GM10248 (cell line): ENCODE results near the gene S1PR1.

Source experiments
- CTCF ChIA-PET: fragments of 300-600 bp; sonication (Branson Sonifier 250); formaldehyde crosslinking; extraction: SDS; loops from one replicate; lab custom pipeline; 2021; ENCODE audit warnings: antibody characterized with exemption; lab: Yijun Ruan, JAX
- POLR2A ChIA-PET: fragments of 350-650 bp; sonication (Branson Sonifier 250); formaldehyde crosslinking; extraction: SDS; loops from one replicate; lab custom pipeline; 2020; ENCODE audit warnings: antibody characterized with exemption; lab: Yijun Ruan, JAX
- DNase-seq: peaks from one replicate; pipeline ENCODE4 v3.0.0; 2012; ENCODE audit errors: extremely low spot score
- TF ChIP-seq, protein P1 (sequence below): IDR thresholded peaks from 2 replicates; pipeline ENCODE4 v1.5.1; 2012; ENCODE audit warnings: mild to moderate bottlenecking, low read depth; ENCODE audit errors: extremely low read depth, missing control alignments, control extremely low read depth

Gene S1PR1

DNA sequence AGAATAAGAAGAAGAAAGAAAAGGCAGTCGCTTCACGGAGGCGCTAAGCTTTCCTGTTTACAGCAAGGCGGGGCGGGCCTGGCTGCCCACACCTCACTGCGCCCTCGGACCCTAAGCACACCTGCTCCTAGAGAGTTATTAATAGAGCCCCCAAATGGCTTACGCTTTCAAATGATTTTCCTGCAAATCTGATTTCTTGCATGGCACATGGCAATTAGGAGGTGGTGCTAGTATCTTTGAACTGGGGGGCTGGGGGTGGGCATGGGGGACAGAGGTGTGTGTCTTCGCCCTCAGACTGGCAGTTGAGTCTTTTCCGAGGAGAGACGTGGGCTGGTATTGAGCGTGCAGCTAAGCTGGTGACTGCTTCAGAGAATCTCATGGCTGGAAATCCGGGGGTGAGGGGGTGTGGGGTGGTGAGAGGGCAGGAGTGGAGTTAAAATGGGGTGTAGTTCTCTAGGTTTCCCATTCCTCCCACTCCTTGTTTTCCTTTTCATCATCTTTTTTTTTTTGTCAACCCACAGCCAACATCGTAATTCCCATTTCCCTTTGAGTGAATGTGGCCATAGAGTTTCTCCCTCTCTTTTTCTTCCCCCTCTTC lies 1.3 kb downstream of the S1PR1 start:
- POLR2A ChIA-PET = no interaction called here
- TF ChIP-seq, protein P1, sequence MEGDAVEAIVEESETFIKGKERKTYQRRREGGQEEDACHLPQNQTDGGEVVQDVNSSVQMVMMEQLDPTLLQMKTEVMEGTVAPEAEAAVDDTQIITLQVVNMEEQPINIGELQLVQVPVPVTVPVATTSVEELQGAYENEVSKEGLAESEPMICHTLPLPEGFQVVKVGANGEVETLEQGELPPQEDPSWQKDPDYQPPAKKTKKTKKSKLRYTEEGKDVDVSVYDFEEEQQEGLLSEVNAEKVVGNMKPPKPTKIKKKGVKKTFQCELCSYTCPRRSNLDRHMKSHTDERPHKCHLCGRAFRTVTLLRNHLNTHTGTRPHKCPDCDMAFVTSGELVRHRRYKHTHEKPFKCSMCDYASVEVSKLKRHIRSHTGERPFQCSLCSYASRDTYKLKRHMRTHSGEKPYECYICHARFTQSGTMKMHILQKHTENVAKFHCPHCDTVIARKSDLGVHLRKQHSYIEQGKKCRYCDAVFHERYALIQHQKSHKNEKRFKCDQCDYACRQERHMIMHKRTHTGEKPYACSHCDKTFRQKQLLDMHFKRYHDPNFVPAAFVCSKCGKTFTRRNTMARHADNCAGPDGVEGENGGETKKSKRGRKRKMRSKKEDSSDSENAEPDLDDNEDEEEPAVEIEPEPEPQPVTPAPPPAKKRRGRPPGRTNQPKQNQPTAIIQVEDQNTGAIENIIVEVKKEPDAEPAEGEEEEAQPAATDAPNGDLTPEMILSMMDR = no peak

DNA sequence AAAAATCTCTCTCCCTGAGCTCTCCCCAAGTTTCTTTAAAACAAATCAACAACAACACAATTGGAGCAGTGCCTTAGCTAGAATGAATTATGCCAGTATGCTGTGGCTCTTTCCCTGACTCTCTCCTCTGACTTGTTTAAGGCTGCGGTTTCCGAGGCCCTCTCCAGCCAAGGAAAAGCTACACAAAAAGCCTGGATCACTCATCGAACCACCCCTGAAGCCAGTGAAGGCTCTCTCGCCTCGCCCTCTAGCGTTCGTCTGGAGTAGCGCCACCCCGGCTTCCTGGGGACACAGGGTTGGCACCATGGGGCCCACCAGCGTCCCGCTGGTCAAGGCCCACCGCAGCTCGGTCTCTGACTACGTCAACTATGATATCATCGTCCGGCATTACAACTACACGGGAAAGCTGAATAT lies 1.9 kb downstream of the S1PR1 start:
- peak; percentile 75 for DNase-seq
- ChIA-PET POLR2A (interaction anchor here (0.5 kb wide), 1 partner anchor 217 kb away, joined by 4 read pairs; no protein-coding TSS in a partner anchor), CTCF (interaction anchor here (0.7 to 5.2 kb wide), 71 partner anchors 10 to 342 kb away, joined by 3 to 90 read pairs (median 5); partner anchors contain the start of genes DPH5 and SLC30A7)
- TF ChIP-seq, protein P1 = peak; percentile 93

More for the DNA sequence above, 1.3 kb downstream of the S1PR1 start:
- CTCF ChIA-PET = interaction anchor here (0.6 to 5.2 kb wide), 69 partner anchors 10 to 342 kb away, joined by 3 to 90 read pairs (median 5); partner anchors contain the start of genes DPH5 and SLC30A7
- peak; percentile 44 for DNase-seq

DNA sequence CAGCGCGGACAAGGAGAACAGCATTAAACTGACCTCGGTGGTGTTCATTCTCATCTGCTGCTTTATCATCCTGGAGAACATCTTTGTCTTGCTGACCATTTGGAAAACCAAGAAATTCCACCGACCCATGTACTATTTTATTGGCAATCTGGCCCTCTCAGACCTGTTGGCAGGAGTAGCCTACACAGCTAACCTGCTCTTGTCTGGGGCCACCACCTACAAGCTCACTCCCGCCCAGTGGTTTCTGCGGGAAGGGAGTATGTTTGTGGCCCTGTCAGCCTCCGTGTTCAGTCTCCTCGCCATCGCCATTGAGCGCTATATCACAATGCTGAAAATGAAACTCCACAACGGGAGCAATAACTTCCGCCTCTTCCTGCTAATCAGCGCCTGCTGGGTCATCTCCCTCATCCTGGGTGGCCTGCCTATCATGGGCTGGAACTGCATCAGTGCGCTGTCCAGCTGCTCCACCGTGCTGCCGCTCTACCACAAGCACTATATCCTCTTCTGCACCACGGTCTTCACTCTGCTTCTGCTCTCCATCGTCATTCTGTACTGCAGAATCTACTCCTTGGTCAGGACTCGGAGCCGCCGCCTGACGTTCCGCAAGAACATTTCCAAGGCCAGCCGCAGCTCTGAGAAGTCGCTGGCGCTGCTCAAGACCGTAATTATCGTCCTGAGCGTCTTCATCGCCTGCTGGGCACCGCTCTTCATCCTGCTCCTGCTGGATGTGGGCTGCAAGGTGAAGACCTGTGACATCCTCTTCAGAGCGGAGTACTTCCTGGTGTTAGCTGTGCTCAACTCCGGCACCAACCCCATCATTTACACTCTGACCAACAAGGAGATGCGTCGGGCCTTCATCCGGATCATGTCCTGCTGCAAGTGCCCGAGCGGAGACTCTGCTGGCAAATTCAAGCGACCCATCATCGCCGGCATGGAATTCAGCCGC lies 2.5 kb downstream of the S1PR1 start:
- CTCF ChIA-PET = interaction anchor here (0.7 to 5.2 kb wide), 62 partner anchors 10 to 343 kb away, joined by 3 to 90 read pairs (median 5); partner anchors contain the start of gene SLC30A7
- TF ChIP-seq, protein P1 = no peak
- DNase-seq = no peak
- POLR2A ChIA-PET = interaction anchor here (0.5 kb wide), 1 partner anchor 218 kb away, joined by 4 read pairs; no protein-coding TSS in a partner anchor

GRCh38 chr1:101240041-101240430 lies 3.2 kb downstream of the S1PR1 start:
- ChIA-PET CTCF (interaction anchor here (0.7 to 5.2 kb wide), 12 partner anchors 9 to 297 kb away, joined by 3 to 90 read pairs (median 17); no protein-coding TSS in a partner anchor), POLR2A (no interaction called here)
- DNase-seq = no peak
- TF ChIP-seq, protein P1 = no peak

DNA sequence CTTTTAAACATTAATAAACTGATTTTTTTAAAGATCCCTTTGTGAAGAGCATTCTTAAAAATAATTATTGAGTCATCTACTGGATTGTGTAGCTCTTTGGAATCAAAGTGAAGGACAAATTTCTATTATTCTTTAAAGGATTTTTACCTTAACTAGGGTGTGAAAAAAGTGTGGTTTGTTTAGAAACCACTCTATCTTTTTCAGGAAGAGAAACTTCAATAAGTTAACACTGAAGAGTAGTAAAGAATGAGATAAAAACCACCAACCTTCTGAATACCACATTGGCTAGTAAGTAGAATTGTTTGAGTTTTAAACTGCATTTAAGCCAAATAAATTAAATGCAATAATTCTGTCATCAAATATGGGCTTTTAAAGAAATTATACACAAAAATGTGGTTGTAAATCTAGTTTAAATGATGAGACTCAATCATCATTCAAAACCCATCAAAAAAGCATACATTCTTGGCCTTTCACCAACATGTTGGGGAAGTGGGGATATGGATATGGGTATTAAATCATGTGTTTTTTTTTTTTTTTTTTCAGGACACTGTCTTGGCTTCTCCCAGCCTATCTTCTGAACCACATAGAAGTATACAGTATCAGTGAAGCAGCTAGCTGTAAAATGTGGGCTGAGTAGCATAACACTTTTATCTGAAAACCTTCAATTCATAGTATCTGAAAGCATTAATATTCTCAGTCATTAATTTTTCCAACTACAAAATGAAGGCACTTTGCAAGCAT lies 4.8 kb downstream of the S1PR1 start:
- peak; percentile 29 for DNase-seq
- CTCF ChIA-PET = interaction anchor here (1.0 to 5.2 kb wide), 2 partner anchors 46 to 63 kb away, joined by 4 to 61 read pairs; no protein-coding TSS in a partner anchor
- TF ChIP-seq, protein P1 = no peak
- POLR2A ChIA-PET = no interaction called here
